Esophagus muscularis mucosa (tissue), 4 donors: Measurements from ENCODE around the gene RETREG3. TPM values are rescaled to one million over a fixed set of nuclear protein-coding genes. Genes with fewer than 3 reads are reported as not detected.

ENCODE experiments used
- DNase-seq: peaks from one replicate; pipeline ENCODE4 v3.0.0-alpha.2; 2017; ENCODE audit errors: extremely low spot score
- H3K27ac ChIP-seq, 4 donors: fragments of 200-600 bp; sonication (generic); replicated peaks in 1 of 4; 1 replicate in 3 of 4; 2 replicates in 1 of 4; pipeline ENCODE4 v1.5.1; 2016 to 2019; ENCODE audit warnings: mild to moderate bottlenecking in 1 of 4
- H3K27me3 ChIP-seq, 4 donors: fragments of 200-600 bp; sonication (generic); one replicate each; pipeline versions ENCODE4 v1.5.1 to v1.6.0; 2016 to 2019
- H3K36me3 ChIP-seq, 4 donors: fragments of 200-600 bp; sonication (generic); one replicate each; pipeline ENCODE4 v1.5.1; 2016 to 2019
- H3K4me1 ChIP-seq, 4 donors: fragments of 200-600 bp; sonication (generic); one replicate each; pipeline ENCODE4 v1.5.1; 2016 to 2019
- H3K4me3 ChIP-seq, 4 donors: fragments of 200-600 bp; sonication (generic); 1 replicate in 2 of 4; 2 replicates in 2 of 4; pipeline ENCODE4 v1.5.1; 2016 to 2019; ENCODE audit warnings: mild to moderate bottlenecking in 4 of 4, moderate library complexity in 1 of 4
- H3K9me3 ChIP-seq, 4 donors: fragments of 200-600 bp; sonication (generic); 1 replicate in 3 of 4; 2 replicates in 1 of 4; pipeline ENCODE4 v1.5.1; 2016 to 2019
- CTCF ChIP-seq, 3 experiments: fragments of 200-600 bp in 2 of 3; fragments of 450-650 bp in 1 of 3; sonication (generic) in 2 of 3; IDR thresholded peaks; one replicate each; pipeline ENCODE4 v1.5.1; 2017 to 2019; ENCODE audit warnings: antibody characterized with exemption in 3 of 3, mild to moderate bottlenecking in 2 of 3, moderate library complexity in 1 of 3
- EP300 ChIP-seq: sonication (generic); formaldehyde crosslinking; IDR thresholded peaks from one replicate; pipeline ENCODE4 v1.6.1; 2017; ENCODE audit warnings: antibody characterized with exemption
- POLR2A ChIP-seq: fragments of 450-650 bp; IDR thresholded peaks from one replicate; pipeline ENCODE4 v1.6.1; 2017; ENCODE audit warnings: antibody characterized with exemption, moderate library complexity, mild to moderate bottlenecking, low read depth
- POLR2AphosphoS5 ChIP-seq, 2 donors: sonication (generic); formaldehyde crosslinking; IDR thresholded peaks; one replicate each; pipeline ENCODE4 v1.6.1; 2017; ENCODE audit warnings: antibody characterized with exemption in 2 of 2
- WGBS: methylation state at CpG from one replicate; pipeline ENCODE4 v1.1.5; 2018; 5-methylcytosine and 5-hydroxymethylcytosine counted together
- intact Hi-C: fragments of 100-400 bp; cut with DNase I; formaldehyde crosslinking; loops from one replicate; pipeline ENCODE4 v1.15.1; 2023
- total RNA-seq, 4 donors: library from RNA; depleted of rRNA; stranded (reverse); fragments of >200 nt; gene quantifications; one replicate each; pipeline versions ENCODE4 v1.1.0 to v1.2.1, GENCODE V29; 2016

RETREG3 gene
- total RNA-seq, 4 donors from 2014 or later: 42.7 to 93.3 (median 57.0) TPM

- no peak for DNase-seq
- no peak for TF ChIP-seq CTCF (IDR thresholded peaks at IDR 0.05)
- TF ChIP-seq POLR2A: no peak
- no peak for TF ChIP-seq POLR2AphosphoS5 (IDR thresholded peaks at IDR 0.05)
- TF ChIP-seq EP300: no peak
- Histone ChIP-seq H3K4me3 (no peak overlapping the region), H3K27ac (no peak overlapping the region), H3K9me3 (no peaks in the 10 kb centered on the region), H3K4me1 (peaks cover 13 to 28% (median 24%) of the 10 kb centered on the region in 4 donors), H3K36me3 (peaks cover 64 to 99% (median 95%) of the 10 kb centered on the region in 4 donors), H3K27me3 (no peaks in the 10 kb centered on the region)
- intact Hi-C loops: no loop called here
- WGBS: 69% methylated on average over 1 of the region's 1 CpG
These were observed 23.8 kb downstream of the RETREG3 start for GRCh38 chr17:42585353-42585752.

- intact Hi-C loops: no loop called here
- Histone ChIP-seq H3K9me3 (no peaks in the 10 kb centered on the region), H3K27ac (no peak overlapping the region), H3K36me3 (peaks cover 64 to 99% (median 95%) of the 10 kb centered on the region in 4 donors), H3K27me3 (no peaks in the 10 kb centered on the region), H3K4me1 (peaks cover 13 to 28% (median 24%) of the 10 kb centered on the region in 4 donors), H3K4me3 (no peak overlapping the region)
- 88% methylated on average over 9 of the region's 9 CpGs for WGBS
- no peak for DNase-seq
- TF ChIP-seq CTCF (IDR thresholded peaks at IDR 0.05) (no peak), POLR2A (no peak), EP300 (no peak), POLR2AphosphoS5 (IDR thresholded peaks at IDR 0.05) (no peak)
These were observed 24.3 kb downstream of the RETREG3 start for GRCh38 chr17:42584880-42585279.

DNA sequence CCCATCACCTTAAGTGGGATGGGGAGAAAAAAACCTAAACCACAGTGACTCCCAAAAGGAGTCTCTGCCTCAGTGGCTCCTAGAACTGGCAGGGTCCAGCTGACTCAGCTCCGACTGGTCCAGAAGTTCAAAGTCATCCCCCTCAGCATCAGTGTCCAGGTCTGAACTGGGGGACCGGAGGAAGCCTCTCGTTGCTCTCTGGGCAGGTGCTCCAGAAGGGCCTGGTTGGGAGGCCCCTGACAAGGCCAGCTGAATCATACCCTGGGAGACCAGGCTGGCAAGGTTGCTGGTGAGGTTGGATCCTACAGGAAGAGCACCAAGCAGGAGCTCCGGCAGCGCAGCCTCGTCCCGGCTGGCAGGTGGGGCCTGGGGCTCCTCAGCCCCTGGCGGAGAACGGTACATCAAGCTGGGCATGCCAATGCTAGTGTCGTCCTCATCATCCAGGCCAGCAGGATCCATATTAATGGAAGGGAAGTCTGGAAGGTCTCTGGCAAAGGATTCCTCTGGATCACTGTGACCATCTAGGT is 27.4 kb downstream of the RETREG3 start:
- H3K9me3 ChIP-seq: no peaks in the 10 kb centered on the region
- DNase-seq: no peak
- H3K4me1 ChIP-seq: peaks cover 21 to 28% (median 26%) of the 10 kb centered on the region in 4 donors
- H3K4me3 ChIP-seq: no peak overlapping the region
- H3K36me3 ChIP-seq: peaks cover 60 to 75% (median 72%) of the 10 kb centered on the region in 4 donors
- no peak overlapping the region for H3K27ac ChIP-seq
- WGBS: 94% methylated on average over 3 of the region's 10 CpGs
- intact Hi-C loops: no loop called here
- TF ChIP-seq POLR2A (no peak), POLR2AphosphoS5 (IDR thresholded peaks at IDR 0.05) (no peak), CTCF (IDR thresholded peaks at IDR 0.05) (no peak), EP300 (no peak)
- no peaks in the 10 kb centered on the region for H3K27me3 ChIP-seq

GRCh38 chr17:42579794-42580551 is 29.2 kb downstream of the RETREG3 start:
- no peak for DNase-seq
- intact Hi-C loops: loop anchor here (2.0 kb wide), 1 partner anchor 99 kb away; no protein-coding TSS in a partner anchor
- WGBS: 53% methylated on average over 2 of the region's 2 CpGs
- Histone ChIP-seq H3K27me3 (no peaks in the 10 kb centered on the region), H3K4me1 (peaks cover 20 to 28% (median 25%) of the 10 kb centered on the region in 4 donors), H3K9me3 (no peaks in the 10 kb centered on the region), H3K27ac (no peak overlapping the region), H3K36me3 (peaks cover 46 to 62% (median 56%) of the 10 kb centered on the region in 4 donors), H3K4me3 (no peak overlapping the region)
- TF ChIP-seq EP300 (no peak), CTCF (IDR thresholded peaks at IDR 0.05) (no peak), POLR2A (no peak), POLR2AphosphoS5 (IDR thresholded peaks at IDR 0.05) (no peak)
